ENCODE results near the gene GPN2. TPM values are rescaled to one million over a fixed set of nuclear protein-coding genes. Genes with fewer than 3 reads are reported as not detected.

GPN2 gene
- polyA plus RNA-seq, 1 donor (not counting 4 experiments of a cell fraction or from before 2014, with no cell fraction given), result 31.9 TPM

DNA sequence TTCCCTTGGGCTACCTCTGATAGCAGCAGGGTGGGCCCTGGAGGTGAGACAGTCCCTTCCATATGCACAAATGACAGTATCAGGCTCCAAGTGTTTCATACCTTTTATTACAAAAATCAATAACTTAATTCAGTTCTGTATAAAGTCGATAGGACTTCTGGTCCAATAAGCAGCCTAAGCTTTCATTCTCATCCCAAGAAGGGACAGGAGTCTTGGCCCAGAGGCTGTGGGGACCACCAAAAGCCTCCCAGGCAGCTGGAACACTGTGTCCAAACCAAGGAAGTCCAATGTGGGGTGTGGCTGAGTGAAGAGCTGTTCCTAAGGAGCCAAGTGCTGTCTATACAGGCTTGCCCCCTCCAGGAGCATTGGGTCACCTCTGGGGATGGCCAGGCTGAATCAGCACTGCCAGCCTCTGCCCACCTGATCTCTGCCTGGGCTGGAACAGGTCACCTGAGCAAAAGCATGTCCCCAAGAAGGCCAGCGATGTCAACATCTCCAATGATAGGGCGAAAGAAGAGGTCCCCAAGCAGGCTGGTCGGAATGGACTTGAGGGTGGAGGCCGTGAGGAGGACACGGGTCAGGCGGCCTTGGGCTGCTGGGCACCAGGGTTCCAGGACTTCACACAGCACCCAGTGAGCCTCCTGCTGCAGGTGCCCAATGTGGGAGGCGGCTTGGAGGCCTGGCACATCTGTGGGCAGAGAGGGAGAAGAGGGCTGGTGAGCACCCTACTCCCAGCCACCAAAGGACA is 21.5 kb upstream of the GPN2 start:
- FAIRE-seq, result no peak
- dilution Hi-C loops (cut with MboI; ENCODE audit: extremely low pct_ligation_motif_present, low sequenced_read_pairs), result no loop called here
- Histone ChIP-seq H4K20me1 (ENCODE audit: control insufficient read depth, extremely low read depth, insufficient read depth, low read length) (no peaks in the 10 kb centered on the region), H3K4me1 (ENCODE audit: control insufficient read depth, extremely low read depth, insufficient read depth, low read length) (peaks cover 11% of the 10 kb centered on the region), H3K36me3 (ENCODE audit: control insufficient read depth in 2 of 2, extremely low read depth in 1 of 2, insufficient read depth in 2 of 2, low read length in 2 of 2) (no peaks in the 10 kb centered on the region), H3K4me2 (ENCODE audit: control insufficient read depth, extremely low read depth, insufficient read depth, low read depth, low read length) (no peak overlapping the region), H3K9me1 (ENCODE audit: control insufficient read depth, extremely low read depth, insufficient read depth, low read length) (no peaks in the 10 kb centered on the region), H3K4me3 (ENCODE audit: control insufficient read depth in 2 of 3, extremely low read depth in 1 of 3, insufficient read depth in 2 of 3, low read depth in 1 of 3, low read length in 3 of 3) (no peak overlapping the region), H3K27me3 (ENCODE audit: control insufficient read depth, extremely low read depth, insufficient read depth, low read length) (peaks cover 3% of the 10 kb centered on the region), H3K9ac (ENCODE audit: control insufficient read depth, extremely low read depth, insufficient read depth, low read length) (no peak overlapping the region), H2AFZ (ENCODE audit: control insufficient read depth, low read length) (no peak overlapping the region), H3K79me2 (ENCODE audit: control insufficient read depth, insufficient read depth, low read length) (no peaks in the 10 kb centered on the region), H3K9me3 (ENCODE audit: control insufficient read depth, low read depth, low read length) (no peaks in the 10 kb centered on the region), H3K27ac (ENCODE audit: control insufficient read depth, insufficient read depth, low read length) (no peak overlapping the region)
- DNase-seq (ENCODE audit: low read depth, low spot score), result no peak
- no peak for TF ChIP-seq EZH2 (IDR thresholded peaks at IDR 0.05; ENCODE audit: low read length)
- TF ChIP-seq, protein P1, sequence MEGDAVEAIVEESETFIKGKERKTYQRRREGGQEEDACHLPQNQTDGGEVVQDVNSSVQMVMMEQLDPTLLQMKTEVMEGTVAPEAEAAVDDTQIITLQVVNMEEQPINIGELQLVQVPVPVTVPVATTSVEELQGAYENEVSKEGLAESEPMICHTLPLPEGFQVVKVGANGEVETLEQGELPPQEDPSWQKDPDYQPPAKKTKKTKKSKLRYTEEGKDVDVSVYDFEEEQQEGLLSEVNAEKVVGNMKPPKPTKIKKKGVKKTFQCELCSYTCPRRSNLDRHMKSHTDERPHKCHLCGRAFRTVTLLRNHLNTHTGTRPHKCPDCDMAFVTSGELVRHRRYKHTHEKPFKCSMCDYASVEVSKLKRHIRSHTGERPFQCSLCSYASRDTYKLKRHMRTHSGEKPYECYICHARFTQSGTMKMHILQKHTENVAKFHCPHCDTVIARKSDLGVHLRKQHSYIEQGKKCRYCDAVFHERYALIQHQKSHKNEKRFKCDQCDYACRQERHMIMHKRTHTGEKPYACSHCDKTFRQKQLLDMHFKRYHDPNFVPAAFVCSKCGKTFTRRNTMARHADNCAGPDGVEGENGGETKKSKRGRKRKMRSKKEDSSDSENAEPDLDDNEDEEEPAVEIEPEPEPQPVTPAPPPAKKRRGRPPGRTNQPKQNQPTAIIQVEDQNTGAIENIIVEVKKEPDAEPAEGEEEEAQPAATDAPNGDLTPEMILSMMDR (optimal IDR thresholded peaks at IDR 0.05 in 1 of 3, IDR thresholded peaks at IDR 0.05 in 1 of 3, conservative IDR thresholded peaks at IDR 0.05 in 1 of 3; ENCODE audit: extremely low read depth in 1 of 3, insufficient read depth in 2 of 3, low read length in 3 of 3), result no peak

DNA sequence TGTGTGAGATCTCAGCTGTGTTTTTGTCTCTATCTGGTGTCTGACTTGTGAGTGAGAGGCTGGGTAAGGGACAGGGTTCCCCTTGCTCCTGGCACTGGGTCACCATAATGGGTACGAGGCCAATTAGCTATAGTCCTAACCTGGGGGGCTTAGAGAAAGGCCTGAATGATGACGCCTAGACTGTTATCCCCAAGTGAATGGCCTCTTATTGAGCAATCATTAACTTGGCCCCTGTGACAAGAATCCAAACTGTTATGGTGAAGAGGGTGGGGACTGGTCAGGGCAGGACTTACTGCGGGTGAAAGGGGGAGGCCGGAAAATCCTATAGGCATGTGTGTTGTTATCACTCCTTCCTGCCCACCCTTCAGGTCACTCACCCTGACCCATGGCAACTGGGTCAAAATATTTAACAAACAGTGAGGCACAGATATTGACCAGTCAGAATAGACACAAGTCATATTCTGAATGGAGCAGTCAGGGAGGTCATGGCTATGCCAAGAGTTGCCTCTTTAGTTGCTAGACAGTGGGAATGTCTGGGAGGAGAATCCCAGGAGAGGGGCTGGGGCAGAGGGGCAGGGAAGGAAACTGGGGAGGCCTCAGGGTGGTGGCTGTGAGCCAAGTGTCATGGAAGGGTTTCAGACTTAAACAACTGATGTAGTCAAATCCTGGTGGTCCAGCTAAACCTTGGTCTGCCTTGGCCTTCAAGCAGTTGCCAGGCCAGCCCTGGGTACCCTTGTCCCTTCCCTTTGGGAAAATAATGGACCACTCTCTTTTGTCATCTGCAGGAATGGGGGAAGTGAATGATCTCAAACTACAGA is 20.5 kb upstream of the GPN2 start:
- no peaks in the 10 kb centered on the region for H3K36me3 ChIP-seq (ENCODE audit: control insufficient read depth in 2 of 2, extremely low read depth in 1 of 2, insufficient read depth in 2 of 2, low read length in 2 of 2)

More for the DNA sequence above, 20.5 kb upstream of the GPN2 start:
- Histone ChIP-seq H4K20me1 (ENCODE audit: control insufficient read depth, extremely low read depth, insufficient read depth, low read length) (no peaks in the 10 kb centered on the region), H3K9me1 (ENCODE audit: control insufficient read depth, extremely low read depth, insufficient read depth, low read length) (no peaks in the 10 kb centered on the region), H3K9ac (ENCODE audit: control insufficient read depth, extremely low read depth, insufficient read depth, low read length) (no peak overlapping the region), H3K4me3 (ENCODE audit: control insufficient read depth in 2 of 3, extremely low read depth in 1 of 3, insufficient read depth in 2 of 3, low read depth in 1 of 3, low read length in 3 of 3) (no peak overlapping the region), H3K79me2 (ENCODE audit: control insufficient read depth, insufficient read depth, low read length) (no peaks in the 10 kb centered on the region), H3K4me2 (ENCODE audit: control insufficient read depth, extremely low read depth, insufficient read depth, low read depth, low read length) (no peak overlapping the region), H3K27ac (ENCODE audit: control insufficient read depth, insufficient read depth, low read length) (no peak overlapping the region), H3K4me1 (ENCODE audit: control insufficient read depth, extremely low read depth, insufficient read depth, low read length) (peaks cover 11% of the 10 kb centered on the region), H3K9me3 (ENCODE audit: control insufficient read depth, low read depth, low read length) (no peaks in the 10 kb centered on the region), H3K27me3 (ENCODE audit: control insufficient read depth, extremely low read depth, insufficient read depth, low read length) (peaks cover 3% of the 10 kb centered on the region), H2AFZ (ENCODE audit: control insufficient read depth, low read length) (no peak overlapping the region)
- DNase-seq (ENCODE audit: low read depth, low spot score), result no peak
- no peak for FAIRE-seq
- TF ChIP-seq, protein P1 (optimal IDR thresholded peaks at IDR 0.05 in 1 of 3, IDR thresholded peaks at IDR 0.05 in 1 of 3, conservative IDR thresholded peaks at IDR 0.05 in 1 of 3; ENCODE audit: extremely low read depth in 1 of 3, insufficient read depth in 2 of 3, low read length in 3 of 3), result no peak
- TF ChIP-seq EZH2 (IDR thresholded peaks at IDR 0.05; ENCODE audit: low read length), result no peak
- dilution Hi-C loops (cut with MboI; ENCODE audit: extremely low pct_ligation_motif_present, low sequenced_read_pairs), result no loop called here

Data from keratinocyte (primary cell).